Fibroblast of lung (primary cell): ENCODE data around the gene BATF. TPM values are rescaled to one million over a fixed set of nuclear protein-coding genes. Genes with fewer than 3 reads are reported as not detected.

ENCODE experiments used
- DNase-seq, 2 donors: peaks; one replicate each; pipeline versions ENCODE4 v3.0.0 to v3.0.0-alpha.2; 2010; ENCODE audit warnings: low read depth in 2 of 2
- H2AFZ ChIP-seq: 2 replicates; pipeline ENCODE4 v1.5.1; 2012; ENCODE audit warnings: low read length, control low read depth, inconsistent platforms
- H3K27ac ChIP-seq: 2 replicates; pipeline ENCODE4 v1.5.1; 2011; ENCODE audit warnings: low read length, control low read depth; ENCODE audit not compliant: insufficient read depth
- H3K27me3 ChIP-seq: 2 replicates; pipeline ENCODE4 v1.5.1; 2011; ENCODE audit warnings: mild to moderate bottlenecking, low read length; ENCODE audit not compliant: control insufficient read depth, insufficient read depth
- H3K36me3 ChIP-seq: 2 replicates; pipeline ENCODE4 v1.5.1; 2011; ENCODE audit warnings: low read length; ENCODE audit not compliant: control insufficient read depth, insufficient read depth
- H3K4me1 ChIP-seq: 2 replicates; pipeline ENCODE4 v1.5.1; 2011; ENCODE audit warnings: low read length; ENCODE audit not compliant: control insufficient read depth, insufficient read depth; ENCODE audit errors: extremely low read depth
- H3K4me2 ChIP-seq: 2 replicates; pipeline ENCODE4 v1.5.1; 2011; ENCODE audit warnings: low read length, control low read depth; ENCODE audit not compliant: insufficient read depth; ENCODE audit errors: extremely low read depth
- H3K4me3 ChIP-seq, 4 experiments: fragments of 200-600 bp in 1 of 4; sonication (generic) in 1 of 4; replicated peaks in 1 of 4; 2 replicates each; pipeline ENCODE4 v1.5.1; 2011 to 2016; ENCODE audit warnings: low read length in 4 of 4, low read depth in 3 of 4, mild to moderate bottlenecking in 3 of 4, control low read depth in 2 of 4, inconsistent platforms in 1 of 4, mixed read lengths in 1 of 4; ENCODE audit not compliant: insufficient read depth in 1 of 4; ENCODE audit errors: control extremely low read depth in 1 of 4
- H3K79me2 ChIP-seq: 2 replicates; pipeline ENCODE4 v1.5.1; 2012; ENCODE audit warnings: mild to moderate bottlenecking, low read length, inconsistent platforms; ENCODE audit not compliant: control insufficient read depth, insufficient read depth
- H3K9ac ChIP-seq: 2 replicates; pipeline ENCODE4 v1.5.1; 2011; ENCODE audit warnings: mild to moderate bottlenecking, low read length, control low read depth; ENCODE audit not compliant: insufficient read depth
- H3K9me3 ChIP-seq: 2 replicates; pipeline ENCODE4 v1.5.1; 2012; ENCODE audit warnings: low read depth, low read length; ENCODE audit not compliant: control insufficient read depth, insufficient read depth
- H4K20me1 ChIP-seq: 2 replicates; pipeline ENCODE4 v1.5.1; 2011; ENCODE audit warnings: low read length; ENCODE audit not compliant: control insufficient read depth, insufficient read depth; ENCODE audit errors: extremely low read depth
- EZH2 ChIP-seq: IDR thresholded peaks from 2 replicates; pipeline ENCODE4 v1.5.1; 2012; ENCODE audit warnings: low read length, control low read depth, mild to moderate bottlenecking; ENCODE audit errors: missing control alignments
- polyA plus RNA-seq, 2 donors: library from polyadenylated mRNA; depleted of rRNA in 1 of 2; stranded (reverse) in 1 of 2; unstranded in 1 of 2; fragments of >200 nt; gene quantifications; 2 replicates each; pipeline ENCODE4 v1.2.1, GENCODE V29; 2011 to 2012; ENCODE audit warnings: missing spikeins in 1 of 2
- total RNA-seq: library from RNA; depleted of rRNA; stranded (reverse); fragments of >200 nt; gene quantifications from 2 replicates; pipeline ENCODE4 v1.2.1, GENCODE V29; 2014
- TF ChIP-seq, protein P1 (sequence below), 2 donors: IDR thresholded peaks in 1 of 2; conservative IDR thresholded peaks in 1 of 2; 1 replicate in 1 of 2; 2 replicates in 1 of 2; pipeline ENCODE4 v1.5.1; 2011 to 2012; ENCODE audit warnings: low read length in 2 of 2, control low read depth in 1 of 2, inconsistent platforms in 1 of 2, low read depth in 1 of 2, mild to moderate bottlenecking in 1 of 2

BATF gene
- total and polyA plus RNA-seq, 2 donors (not counting 1 experiment from before 2014, with no cell fraction given) = 0.50 TPM; not detected in 1

DNA sequence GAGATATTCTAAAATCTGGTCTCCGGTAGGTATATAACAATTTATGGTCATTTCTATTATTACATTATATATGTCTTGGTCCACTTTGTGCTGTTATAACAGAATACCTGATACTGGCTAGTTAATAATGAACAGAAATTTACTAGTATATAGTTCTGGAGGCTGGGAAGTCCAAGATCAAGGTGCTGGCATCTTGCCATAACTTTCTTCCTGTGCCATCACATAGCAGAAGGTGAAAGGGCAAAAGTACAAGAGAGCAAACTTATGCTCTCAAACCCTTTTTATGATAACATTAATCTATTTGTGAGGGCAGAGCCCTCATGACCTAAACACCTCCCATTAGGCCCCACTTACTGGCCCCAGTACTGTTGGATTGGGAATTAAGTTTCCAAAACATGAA, 17.9 kb upstream of the BATF start:
- H3K79me2 ChIP-seq = no peaks in the 10 kb centered on the region
- no peak overlapping the region for H3K4me3 ChIP-seq
- no peak overlapping the region for H3K27ac ChIP-seq
- H4K20me1 ChIP-seq = no peaks in the 10 kb centered on the region
- no peak for TF ChIP-seq EZH2
- TF ChIP-seq, protein P1, sequence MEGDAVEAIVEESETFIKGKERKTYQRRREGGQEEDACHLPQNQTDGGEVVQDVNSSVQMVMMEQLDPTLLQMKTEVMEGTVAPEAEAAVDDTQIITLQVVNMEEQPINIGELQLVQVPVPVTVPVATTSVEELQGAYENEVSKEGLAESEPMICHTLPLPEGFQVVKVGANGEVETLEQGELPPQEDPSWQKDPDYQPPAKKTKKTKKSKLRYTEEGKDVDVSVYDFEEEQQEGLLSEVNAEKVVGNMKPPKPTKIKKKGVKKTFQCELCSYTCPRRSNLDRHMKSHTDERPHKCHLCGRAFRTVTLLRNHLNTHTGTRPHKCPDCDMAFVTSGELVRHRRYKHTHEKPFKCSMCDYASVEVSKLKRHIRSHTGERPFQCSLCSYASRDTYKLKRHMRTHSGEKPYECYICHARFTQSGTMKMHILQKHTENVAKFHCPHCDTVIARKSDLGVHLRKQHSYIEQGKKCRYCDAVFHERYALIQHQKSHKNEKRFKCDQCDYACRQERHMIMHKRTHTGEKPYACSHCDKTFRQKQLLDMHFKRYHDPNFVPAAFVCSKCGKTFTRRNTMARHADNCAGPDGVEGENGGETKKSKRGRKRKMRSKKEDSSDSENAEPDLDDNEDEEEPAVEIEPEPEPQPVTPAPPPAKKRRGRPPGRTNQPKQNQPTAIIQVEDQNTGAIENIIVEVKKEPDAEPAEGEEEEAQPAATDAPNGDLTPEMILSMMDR (conservative IDR thresholded peaks at IDR 0.05 in 1 of 2, IDR thresholded peaks at IDR 0.05 in 1 of 2; ENCODE audit: low read depth in 1 of 2, low read length in 2 of 2) = no peak
- no peak for DNase-seq
- no peaks in the 10 kb centered on the region for H3K27me3 ChIP-seq
- no peaks in the 10 kb centered on the region for H3K9me3 ChIP-seq
- no peak overlapping the region for H3K4me2 ChIP-seq
- H3K36me3 ChIP-seq = no peaks in the 10 kb centered on the region
- no peak overlapping the region for H3K9ac ChIP-seq
- no peaks in the 10 kb centered on the region for H3K4me1 ChIP-seq
- H2AFZ ChIP-seq = no peak overlapping the region

DNA sequence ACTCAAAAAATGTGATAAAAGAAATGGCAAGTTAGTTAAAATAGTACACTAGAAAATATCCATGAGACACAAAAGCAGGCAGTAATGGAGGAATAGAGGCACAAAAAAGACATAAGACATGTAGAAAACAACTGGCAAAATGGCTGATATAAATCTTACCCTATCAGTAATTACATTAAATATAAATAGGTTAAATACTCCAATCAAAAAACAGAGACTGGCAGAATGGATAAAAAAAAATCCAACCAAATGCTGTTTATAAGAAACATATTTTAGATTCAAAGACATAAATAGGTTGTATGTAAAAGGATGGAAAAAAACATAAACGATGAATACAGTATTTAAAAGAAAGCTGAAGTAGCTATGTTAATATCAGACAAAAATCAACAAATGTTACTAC, 15.3 kb upstream of the BATF start:
- DNase-seq = no peak

DNA sequence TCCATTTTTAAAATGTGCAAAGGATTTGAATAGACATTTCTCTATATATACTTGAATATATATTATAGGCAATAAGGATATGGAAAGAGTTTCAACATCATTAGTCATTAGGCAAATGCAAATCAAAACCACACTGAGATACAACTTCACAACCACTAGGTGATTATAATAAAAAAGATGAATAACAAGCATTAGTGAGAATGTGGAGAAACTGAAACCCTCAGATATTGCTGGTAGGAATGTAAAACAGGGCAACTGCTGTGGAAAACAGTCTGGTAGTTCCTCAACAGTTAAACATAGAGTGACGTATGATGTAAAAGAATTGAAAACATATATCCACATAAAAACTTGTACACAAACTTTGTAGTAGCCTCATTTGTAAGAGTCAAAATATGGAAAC, 11.7 kb upstream of the BATF start:
- no peak overlapping the region for H3K27ac ChIP-seq
- H3K9ac ChIP-seq = no peak overlapping the region
- no peaks in the 10 kb centered on the region for H4K20me1 ChIP-seq
- H3K4me1 ChIP-seq = no peaks in the 10 kb centered on the region
- no peak overlapping the region for H2AFZ ChIP-seq
- H3K36me3 ChIP-seq = no peaks in the 10 kb centered on the region
- H3K27me3 ChIP-seq = no peaks in the 10 kb centered on the region
- H3K4me2 ChIP-seq = no peak overlapping the region
- H3K79me2 ChIP-seq = no peaks in the 10 kb centered on the region
- DNase-seq = no peak
- H3K9me3 ChIP-seq = no peaks in the 10 kb centered on the region
- no peak overlapping the region for H3K4me3 ChIP-seq
- TF ChIP-seq EZH2 = no peak
- TF ChIP-seq, protein P1 (conservative IDR thresholded peaks at IDR 0.05 in 1 of 2, IDR thresholded peaks at IDR 0.05 in 1 of 2; ENCODE audit: low read depth in 1 of 2, low read length in 2 of 2) = no peak

More for the DNA sequence above, 15.3 kb upstream of the BATF start:
- Histone ChIP-seq H3K36me3 (no peaks in the 10 kb centered on the region), H3K79me2 (no peaks in the 10 kb centered on the region), H4K20me1 (no peaks in the 10 kb centered on the region), H3K4me3 (no peak overlapping the region), H2AFZ (no peak overlapping the region), H3K4me1 (no peaks in the 10 kb centered on the region), H3K4me2 (no peak overlapping the region), H3K9ac (no peak overlapping the region), H3K27me3 (no peaks in the 10 kb centered on the region), H3K9me3 (no peaks in the 10 kb centered on the region), H3K27ac (no peak overlapping the region)
- TF ChIP-seq EZH2 = no peak
- TF ChIP-seq, protein P1 (conservative IDR thresholded peaks at IDR 0.05 in 1 of 2, IDR thresholded peaks at IDR 0.05 in 1 of 2; ENCODE audit: low read depth in 1 of 2, low read length in 2 of 2) = no peak
